ENCODE results near the gene TMEFF2.

Gene TMEFF2

GRCh38 chr2:191899410-191899809 is 295.3 kb downstream of the TMEFF2 start:
- peak; percentile 42 for DNase-seq (ENCODE audit: low read depth in 2 of 2)
